Activated CD8-positive, alpha-beta memory T cell treated with anti-CD3 and anti-CD28 coated beads, Interleukin-2, amount 50 U/mL, for 1 hour (primary cell): ENCODE measurements around the gene ZFP30.
"Not testable (repeated sequence)": the region's sequence is repeated elsewhere in the genome, so short reads cannot be mapped to it uniquely, and the experiment has no call there.

Experiments
- DNase-seq: peaks from one replicate; pipeline ENCODE4 v3.0.0-alpha.2; 2020; ENCODE audit errors: extremely low read depth

ZFP30 gene

DNA sequence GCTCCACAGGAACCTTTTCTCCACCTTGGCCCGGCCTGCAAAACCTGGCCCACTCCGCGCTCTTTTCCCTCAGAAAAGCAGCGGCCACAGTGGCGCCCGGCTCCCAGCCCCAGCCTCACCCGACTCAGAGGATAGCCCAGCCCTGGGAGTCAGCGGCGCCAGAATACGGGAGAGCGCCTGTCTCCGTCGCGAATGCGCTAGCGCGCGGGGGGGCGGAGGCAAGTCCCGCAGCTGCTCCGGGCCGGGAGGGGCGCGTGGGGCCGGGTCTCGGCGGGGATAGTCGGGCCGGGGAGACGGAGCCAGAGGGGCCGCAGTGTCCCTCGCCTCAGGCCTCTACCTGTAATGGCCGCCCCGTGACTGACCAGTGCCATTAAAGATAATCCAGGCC is at the start of gene ZFP30:
TSS of gene ZFP30 (minus strand) at position 165 of the 388 bp plus-strand sequence. CDS start 7,643 bp downstream, outside the sequence.
- DNase-seq, result no peak

DNA sequence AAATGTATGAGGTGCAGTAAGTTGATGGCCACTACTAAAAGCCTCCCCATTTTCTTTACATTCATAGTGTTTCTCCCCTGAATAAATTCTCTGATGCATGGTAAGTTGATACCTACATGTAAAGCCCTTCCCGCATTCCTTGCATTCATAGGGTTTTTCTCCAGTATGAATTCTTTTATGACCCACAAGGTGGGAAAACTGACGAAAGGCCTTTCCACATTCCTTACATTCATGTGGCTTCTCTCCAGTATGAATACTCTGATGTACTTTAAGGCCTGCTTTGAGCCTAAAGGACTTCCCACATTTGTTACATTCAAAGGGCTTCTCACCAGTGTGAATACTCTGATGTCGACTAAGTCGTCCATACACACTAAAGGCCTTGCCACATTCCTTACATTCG is 43.8 kb upstream of the ZFP30 start:
- no peak for DNase-seq

DNA sequence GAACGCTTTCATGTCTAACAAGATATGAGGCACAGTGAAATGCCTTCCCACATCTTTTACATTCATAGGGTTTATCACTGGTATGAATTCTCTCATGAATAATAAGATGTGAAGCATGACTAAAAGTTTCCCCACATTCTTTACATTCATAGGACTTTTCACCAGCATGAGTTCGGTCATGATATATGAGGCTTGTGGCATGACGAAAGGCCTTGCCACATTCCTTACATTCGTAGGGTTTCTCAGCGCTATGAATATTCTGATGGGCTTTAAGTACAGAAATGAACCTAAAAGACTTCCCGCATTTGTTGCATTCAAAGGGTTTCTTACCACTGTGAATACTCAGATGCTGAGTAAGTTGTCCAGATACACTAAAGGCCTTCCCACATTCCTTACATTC is 43.0 kb upstream of the ZFP30 start:
- DNase-seq, result no peak

DNA sequence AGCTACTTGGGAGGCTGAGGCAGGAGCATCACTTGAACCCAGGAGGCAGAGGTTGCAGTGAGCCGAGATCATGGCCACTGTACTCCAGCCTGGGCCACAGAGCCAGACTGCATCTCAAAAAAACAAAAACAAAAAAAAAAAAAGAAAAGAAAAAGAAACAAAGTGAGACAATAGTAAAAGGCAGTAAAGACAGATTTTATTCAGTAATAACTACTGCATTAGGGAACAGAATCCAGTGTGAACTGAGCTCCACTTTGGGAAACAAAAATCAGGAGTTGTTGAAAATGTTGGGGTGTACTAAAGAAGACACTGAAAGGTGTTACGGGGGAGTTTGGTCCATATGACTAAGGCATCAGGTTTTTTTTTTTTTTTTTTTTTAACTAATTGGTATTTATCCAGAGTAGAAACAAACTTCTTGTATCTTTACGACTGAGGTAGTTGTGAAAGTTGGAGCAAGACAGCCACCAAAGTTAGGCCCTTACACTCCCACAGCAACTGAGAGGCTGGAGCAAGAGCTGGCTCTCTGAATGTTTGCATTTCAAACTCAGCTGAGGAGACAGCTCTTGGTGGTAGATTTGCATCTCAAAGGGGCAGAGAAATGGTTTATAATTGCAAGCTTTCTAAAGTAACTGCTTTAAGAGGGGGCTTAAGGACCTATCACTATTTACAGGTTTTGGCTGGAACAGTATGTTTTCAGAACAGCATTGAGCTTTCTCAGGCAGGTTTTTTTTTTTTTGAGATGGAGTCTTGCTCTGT is 40.1 kb upstream of the ZFP30 start:
- DNase-seq, result no peak

DNA sequence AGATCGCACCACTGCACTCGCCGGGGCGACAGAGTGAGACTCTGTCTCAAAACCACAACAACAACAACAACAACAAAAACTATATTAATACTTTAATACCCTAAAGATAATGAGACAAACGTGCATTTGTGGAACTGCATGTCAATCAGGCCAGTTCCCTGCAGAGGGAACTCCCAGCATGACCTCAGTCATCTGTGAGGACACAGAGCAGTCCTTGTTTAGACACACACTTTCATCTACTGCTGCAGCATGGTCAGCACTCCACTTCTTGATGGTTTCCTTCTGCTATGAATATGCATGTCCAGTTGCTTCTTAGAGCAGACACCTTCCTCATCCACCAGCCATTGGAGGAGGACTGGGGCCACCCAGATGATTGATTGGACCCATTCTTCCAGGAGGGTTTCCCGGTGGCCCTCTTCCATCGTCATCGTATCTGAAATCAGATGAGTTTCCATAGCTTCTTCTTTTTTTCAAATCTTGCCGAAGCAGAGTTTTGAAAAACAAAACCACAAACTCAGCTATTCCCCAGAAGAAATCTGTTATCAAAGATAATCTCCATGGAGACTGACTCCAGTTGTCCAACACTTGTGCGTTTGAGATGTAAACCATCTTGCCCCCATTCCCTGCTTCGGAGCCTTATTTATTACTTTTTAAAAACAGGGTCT is 37.8 kb upstream of the ZFP30 start:
- DNase-seq, result no peak

DNA sequence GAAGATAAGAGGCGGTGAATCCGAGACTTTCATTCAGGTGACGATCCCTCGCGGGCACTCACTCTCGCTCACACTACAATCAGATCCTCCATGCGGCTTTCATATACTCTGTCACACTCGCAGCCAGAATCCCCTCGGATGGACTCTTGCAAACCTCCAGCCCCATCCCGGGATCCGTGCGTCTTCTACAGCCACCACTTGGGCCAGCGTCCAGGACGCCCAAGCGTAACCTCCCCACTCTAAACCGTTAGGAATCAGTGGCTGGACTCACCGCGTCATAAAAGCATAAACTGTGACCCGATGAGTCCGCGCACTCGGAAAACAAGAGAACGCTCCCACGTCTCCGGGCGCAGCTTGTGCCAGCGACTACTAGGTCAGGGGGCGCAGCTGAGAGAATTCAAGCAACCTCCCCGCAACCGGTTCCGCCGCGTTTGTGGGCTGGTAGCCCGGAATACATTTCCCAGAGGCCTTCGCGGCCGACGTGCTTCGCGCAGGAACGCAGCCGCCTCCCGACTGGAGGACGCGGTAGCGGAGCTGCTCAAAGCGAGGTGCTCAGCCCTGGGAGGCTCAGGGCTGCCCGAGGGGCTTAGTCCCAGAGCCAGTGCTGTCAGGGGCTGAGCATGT is 36.7 kb upstream of the ZFP30 start:
- DNase-seq, result peak; percentile 47

DNA sequence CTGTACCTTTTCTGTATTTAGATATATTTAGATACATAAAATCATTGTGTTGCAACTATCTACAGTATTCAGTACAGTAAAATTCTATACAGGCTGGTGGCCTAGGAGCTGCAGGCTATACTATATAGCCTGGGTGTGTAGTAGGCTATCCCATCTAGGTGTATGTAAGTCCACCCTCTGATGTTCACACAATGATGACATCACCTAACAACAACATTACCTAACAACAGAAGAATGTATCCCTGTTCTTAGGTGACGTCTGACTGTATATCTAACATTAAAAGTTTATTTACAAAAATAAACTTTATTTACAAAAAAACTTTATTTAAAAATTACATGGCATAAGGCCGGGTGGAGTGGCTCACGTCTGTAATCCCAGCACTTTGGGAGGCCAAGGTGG is 28.3 kb upstream of the ZFP30 start:
- no peak for DNase-seq

DNA sequence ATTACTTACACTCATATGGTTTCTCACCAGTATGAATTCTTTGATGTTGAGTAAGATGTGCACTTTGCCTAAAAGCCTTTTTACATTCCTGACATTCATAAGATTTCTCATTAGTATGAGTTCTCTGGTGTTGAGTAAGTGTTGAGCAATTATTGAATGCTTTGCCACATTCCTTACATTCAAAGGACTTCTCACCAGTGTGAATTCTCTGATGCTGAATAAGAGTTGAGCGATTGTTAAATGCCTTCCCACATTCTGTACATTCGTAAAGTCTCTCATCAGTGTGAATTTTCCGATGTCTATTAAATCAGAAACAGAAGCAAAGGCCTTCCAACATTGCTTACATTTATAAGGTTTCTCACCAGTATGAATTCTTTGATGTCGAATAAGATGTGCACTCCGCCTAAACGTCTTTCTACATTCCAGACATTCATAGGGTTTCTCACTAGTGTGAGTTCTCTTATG is 14.2 kb upstream of the ZFP30 start:
- DNase-seq, result no peak

DNA sequence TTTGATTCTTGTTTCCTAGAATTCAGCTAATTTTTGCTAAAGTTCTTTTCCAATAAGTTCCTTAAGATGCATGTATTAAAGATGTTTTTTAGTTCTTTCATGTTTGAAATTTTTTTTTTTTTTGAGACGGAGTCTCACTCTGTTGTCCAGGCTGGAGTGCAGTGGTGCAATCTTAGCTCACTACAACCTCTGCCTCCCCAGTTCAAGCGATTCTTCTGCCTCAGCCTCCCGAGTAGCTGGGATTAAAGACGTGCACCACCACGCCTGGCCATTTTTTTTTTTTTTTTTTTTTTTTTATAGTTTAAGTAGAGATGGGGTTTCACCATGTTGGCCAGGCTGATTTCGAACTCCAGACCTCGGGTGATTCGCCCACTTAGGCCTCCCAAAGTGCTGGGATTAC is 1.9 kb upstream of the ZFP30 start:
- not testable (repeated sequence) for DNase-seq

DNA sequence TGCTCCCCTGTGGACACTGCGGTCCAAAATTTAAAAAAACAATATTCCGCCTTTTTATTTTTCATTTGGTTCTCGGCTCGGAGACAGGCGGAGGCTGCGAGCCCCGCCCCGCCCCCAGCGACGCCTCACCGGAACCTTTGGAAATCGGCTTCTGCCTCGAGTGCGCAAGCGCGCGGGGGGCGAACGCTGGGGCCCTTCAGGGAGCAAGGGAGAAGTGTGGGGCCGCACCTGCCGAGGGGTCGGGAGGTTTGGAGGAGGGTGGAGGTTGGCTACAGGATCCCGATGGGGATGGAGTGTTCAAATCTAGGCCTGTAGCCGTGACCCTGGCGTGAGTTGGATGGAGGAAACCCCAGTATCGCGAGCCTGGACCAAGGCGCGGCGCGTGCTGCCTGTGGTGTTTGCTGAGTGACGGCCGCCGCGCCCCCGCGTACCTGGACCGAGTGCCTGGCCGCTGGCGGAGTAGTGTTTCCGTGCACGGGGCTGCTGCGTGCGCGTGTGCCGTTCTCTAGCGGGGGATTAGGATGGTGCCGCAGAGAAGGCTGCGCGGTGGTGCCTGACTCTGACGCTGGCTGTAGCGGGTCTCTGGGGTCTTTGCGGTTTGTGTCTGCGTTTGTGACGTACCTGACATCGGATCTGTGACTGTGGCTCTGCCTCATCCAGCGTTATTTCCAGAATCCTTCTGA is 565 bp upstream of the ZFP30 start:
- DNase-seq, result peak; percentile 55

DNA sequence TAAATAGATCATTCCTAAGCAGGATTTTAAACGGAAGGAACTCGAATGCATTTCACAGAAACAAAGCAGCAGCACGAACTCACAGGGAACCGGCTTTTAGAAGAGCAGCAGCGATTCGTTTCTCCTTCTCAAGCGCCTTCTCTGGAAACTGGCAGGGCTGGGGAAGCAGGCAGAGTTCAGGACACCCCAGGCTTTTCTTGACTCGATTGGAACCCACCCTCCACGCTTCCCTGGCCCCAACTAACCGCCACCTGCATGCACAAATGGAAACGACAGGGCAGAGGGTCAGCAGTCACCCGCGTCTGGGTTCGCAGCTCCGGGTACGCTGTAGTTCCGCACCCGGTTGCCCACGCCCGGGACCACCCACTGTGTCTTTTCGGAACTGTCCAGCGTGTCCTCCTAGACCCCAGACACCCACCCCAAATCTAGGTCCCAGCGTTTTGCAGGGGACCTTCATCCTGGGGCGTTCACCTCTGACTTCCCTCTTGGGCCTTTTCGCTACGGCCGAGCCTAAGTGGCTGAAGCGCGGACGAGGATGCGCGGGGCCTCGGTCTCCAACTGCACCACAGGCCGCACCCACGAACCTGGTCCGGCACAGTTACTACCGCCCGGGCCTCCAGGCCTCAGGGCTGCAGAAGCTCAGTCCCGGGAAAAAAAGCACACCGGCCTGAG is 500 bp downstream of the ZFP30 start:
- no peak for DNase-seq

DNA sequence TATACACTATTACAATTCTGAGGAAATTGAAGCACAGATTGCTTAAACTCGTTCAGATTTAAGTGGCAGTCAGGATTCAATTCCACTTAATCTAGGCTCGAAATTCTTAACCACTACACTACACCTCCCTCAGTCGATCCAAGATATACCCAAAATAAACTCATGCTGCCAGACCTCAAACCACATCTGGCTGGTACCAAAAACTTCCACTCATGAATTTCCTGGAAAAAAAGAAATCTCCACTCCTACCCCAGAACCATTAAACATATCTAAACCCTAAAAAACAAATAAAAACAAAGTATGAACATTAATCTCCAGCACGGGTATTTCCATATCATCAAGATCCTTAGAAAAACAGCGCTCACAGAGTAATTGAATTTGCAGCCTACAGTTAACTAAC is 1.1 kb downstream of the ZFP30 start:
- DNase-seq, result no peak

DNA sequence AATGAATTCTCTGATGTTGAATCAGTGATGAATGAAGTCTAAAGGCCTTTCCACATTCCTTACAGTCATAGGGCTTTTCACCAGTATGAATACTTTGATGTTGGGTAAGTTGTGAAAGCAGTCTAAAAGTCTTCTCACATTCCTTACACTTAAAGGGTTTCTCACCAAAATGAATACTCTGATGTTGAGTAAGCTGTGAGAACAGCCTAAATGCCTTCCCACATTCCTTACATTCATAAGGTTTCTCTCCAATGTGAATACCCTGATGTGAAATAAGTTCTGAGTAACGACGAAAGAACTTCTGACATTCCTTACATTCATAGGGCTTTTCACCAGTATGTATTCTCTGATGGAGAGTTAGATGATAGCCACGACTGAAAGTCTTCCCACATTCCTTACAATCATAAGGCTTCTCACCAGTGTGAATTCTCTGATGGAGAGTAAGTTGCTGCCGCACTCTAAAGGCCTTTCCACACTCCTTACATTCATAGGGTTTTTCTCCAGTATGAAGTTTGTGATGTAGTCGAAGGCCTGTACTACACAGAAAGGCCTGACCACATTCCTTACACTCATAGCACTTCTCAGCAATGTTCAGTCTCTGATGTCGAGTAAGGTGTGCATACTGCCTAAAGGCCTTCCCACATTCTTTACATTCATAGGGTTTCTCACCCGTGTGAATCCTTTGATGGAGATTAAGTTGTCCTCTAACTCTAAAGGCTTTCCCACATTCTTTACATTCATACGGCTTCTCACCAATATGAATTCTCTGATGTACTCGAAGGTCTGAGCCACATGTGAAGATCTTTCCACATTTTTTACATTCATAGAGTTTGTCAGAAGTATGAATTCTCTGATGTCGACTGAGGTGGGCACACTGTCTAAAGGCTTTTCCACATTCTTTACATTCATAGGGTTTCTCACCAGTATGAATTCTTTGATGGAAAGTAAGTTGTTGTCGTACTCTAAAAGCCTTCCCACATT is 19.9 kb downstream of the ZFP30 start:
- DNase-seq, result no peak

DNA sequence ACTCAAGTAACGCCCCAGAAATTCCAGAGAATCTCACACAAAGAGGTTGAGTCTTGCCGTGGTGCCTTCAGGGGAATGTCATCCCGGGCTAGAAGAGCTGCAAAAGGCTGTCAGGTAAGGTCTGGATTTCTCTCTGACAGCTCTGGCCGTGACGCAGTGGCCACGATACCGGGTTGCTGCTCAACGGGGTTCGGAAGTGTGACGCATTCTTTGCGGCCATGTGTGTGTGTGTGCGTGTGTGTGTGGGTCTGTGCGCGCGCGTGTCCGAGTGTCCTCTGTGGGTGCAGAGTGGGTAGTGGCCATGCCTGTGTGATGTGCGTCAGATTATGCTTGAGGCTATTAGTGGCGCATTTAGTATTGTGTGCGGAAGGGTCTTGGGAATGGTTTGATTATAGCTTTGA is 60.3 kb downstream of the ZFP30 start:
- DNase-seq, result peak; percentile 54

DNA sequence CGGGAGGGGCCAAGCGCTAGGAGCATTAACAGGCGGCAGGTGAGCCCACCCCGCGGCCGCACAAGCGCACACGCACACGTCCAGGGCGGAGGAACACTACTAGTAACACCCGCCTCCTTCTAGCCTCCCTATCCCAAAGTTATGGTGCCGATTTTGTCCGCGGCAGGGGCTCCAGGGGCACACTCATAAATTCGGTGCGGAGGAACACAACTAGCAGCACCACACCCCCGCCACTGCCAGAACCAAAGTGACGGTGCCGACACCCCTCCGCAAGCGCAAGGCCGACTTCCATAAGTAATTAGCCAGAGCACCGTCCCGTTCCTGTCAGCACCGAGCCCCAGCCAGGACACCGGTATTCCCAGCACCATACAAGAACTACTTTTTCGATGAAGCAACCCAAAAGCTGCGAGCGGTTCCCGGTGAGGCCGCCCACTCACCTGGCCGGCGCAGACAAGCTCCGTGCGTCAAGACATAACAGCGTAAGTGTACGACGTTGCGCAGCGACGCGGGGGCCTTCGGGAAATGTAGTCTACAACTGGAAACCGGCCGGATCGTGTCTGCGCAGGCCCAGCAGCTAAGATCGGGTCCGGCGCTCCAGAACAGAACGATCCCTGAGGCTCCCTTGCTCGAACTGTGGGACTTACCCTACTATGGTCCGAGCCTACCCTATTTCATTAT is 60.8 kb downstream of the ZFP30 start, which contains the start of the genes ZNF540 and ZNF571:
TSS of gene ZNF540 (plus strand) at position 573 of the 678 bp plus-strand sequence. CDS start 3,572 bp downstream, outside the sequence.
TSS of gene ZNF571 (minus strand) at position 489 of the 678 bp plus-strand sequence. CDS start 8,116 bp downstream, outside the sequence.
- peak; percentile 83 for DNase-seq

DNA sequence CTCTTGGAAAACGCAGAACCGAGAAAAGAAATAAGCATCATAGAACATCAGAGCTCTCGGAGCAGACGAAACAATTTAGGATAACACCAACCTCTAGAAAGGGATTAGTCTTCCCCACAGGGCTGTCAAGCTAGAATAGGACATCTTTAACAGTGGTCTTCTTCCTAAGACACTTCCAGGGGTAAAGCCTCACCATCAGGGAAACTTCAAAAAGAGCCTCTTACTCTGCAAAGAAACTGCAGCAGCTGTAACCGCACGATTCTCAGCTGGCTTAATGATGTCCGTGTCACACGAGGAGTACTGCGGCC is 61.3 kb downstream of the ZFP30 start:
- DNase-seq, result no peak

DNA sequence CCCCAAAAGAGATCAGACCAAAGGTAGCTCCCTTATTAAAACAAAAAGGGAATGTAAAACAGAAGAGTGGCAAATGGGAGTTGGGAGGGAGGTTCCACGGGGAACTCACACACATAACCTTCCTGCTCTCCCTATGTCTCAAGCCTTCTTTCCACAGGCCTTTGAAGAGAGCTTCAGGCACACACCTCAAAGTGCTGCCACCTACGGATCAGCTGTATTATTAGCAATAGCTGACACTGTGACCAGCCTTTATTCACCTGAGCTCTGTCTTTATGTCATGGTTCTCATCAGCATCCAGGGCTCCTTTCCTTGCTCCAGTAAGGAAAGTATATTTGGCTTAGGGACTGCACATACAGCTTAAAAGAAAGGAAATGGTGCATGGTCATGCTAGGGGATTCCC is 71.9 kb downstream of the ZFP30 start:
- DNase-seq, result no peak

DNA sequence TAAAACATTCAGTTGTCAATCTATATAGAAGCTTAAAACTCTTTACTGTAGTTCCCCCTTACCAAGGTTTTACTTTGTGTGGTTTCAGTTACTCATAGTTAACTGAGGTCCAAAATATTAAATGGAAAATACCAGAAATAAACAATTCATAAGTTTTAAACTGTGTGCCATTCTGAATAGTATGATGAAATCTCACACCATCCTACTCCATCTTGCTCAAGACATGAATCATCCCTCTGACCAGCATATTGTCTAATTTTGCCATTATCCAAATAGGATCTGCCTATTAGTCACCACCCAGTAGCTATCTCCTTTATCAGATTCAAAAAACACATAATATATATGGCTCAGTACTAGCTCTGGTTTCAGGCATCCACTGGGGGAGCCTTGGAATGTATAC is 83.1 kb downstream of the ZFP30 start:
- DNase-seq, result no peak

DNA sequence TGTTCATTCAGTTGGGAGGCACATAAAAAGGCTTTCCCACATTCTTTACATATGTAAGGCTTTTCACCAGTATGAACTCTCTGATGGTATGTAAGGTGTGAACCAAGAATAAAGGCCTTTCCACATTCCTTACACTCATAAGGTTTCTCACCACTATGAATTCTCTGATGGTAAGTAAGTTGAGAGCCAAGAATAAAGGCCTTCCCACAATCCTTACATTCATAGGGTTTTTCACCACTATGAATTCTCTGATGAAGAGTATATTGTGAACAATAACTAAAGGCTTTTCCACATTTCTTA is 89.9 kb downstream of the ZFP30 start:
- no peak for DNase-seq
